Peyer's patch (tissue), 4 donors: Measurements from ENCODE around the gene FYB1.

Source experiments
- CTCF ChIP-seq, 6 experiments: fragments of 450-650 bp in 4 of 6; fragments of 200-600 bp in 2 of 6; sonication (generic) in 1 of 6; IDR thresholded peaks; one replicate each; pipeline ENCODE4 v1.5.1; 2017 to 2019; ENCODE audit warnings: antibody characterized with exemption in 6 of 6, mild to moderate bottlenecking in 3 of 6, moderate library complexity in 1 of 6
- POLR2A ChIP-seq, 2 donors: fragments of 450-650 bp; IDR thresholded peaks; one replicate each; pipeline ENCODE4 v1.5.1; 2017; ENCODE audit warnings: antibody characterized with exemption in 2 of 2, mild to moderate bottlenecking in 2 of 2, moderate library complexity in 2 of 2

DNA sequence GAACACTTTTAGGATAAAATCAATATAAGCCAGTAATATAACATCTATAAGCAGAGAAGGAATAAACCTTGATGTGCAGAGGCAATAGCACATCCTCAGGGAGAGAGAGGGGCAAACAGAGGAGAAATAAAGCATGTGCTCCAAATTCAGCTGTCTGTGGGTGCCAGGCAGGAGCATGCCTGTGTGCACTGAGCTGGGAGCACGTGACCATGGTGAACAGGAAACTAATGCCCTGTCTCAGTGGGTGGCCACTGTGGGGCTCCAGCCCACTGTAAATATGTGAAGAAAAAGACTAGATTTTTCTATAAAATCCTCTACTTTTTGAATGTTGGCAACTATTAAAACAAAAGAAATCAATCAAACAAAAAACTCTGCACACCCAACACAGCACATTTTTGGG, 55.3 kb downstream of the FYB1 start:
- TF ChIP-seq CTCF (IDR thresholded peaks at IDR 0.05): no peak
- TF ChIP-seq POLR2A (IDR thresholded peaks at IDR 0.05): no peak
